ENCODE results near the gene TMEM18. TPM values are rescaled to one million over a fixed set of nuclear protein-coding genes. Genes with fewer than 3 reads are reported as not detected.

Gene TMEM18
- total RNA-seq, 1 experiment from 2014 or later: 19.0 TPM

DNA sequence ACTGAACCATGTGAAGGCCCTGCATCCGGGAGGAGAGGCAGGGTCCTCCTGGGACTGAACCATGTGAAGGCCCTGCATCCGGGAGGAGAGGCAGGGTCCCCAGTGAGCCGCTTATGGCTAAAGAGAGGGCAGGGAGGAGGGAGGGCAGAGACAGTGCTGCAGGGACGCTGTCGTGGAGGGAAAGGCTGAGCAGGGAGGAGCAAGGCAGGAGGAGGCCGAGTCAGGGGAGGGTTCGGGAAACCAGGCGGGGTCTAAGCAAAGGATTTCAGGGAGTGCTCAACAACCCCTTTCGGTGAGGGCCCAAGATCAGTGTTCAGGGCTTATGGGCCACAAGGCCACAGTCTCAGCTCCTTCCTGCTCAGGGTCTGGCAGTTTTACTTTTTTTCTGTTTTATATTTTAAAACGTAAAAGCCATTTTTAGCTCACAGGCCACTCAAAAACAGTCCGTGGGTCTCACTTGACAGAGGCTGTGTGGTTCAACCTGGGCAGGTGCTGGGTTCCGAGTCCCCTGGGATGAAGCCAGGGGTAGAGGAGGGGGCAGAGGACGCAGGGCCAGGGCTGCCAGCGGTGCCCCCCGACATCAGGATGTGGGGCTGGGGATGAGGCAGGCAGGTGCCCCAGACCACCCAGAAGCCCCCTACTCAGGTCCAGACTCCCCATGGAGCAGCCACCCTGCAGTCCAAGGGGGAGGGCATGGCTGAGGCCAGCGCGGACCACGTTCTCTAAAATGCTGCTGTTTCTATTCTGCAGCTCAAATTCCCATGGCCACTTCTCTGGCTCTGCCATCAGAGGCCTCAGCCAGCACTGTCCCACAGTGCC is 5.2 kb downstream of the TMEM18 start:
- Mint-ChIP-seq H3K27ac (ENCODE audit: unreplicated experiment) (no peak overlapping the region), H3K9me3 (ENCODE audit: low read depth, unreplicated experiment) (no peaks in the 10 kb centered on the region), H3K4me1 (ENCODE audit: low read depth, unreplicated experiment) (peaks cover 20% of the 10 kb centered on the region), H3K4me3 (ENCODE audit: low read depth, unreplicated experiment) (no peak overlapping the region), H3K36me3 (ENCODE audit: insufficient read depth, unreplicated experiment) (peaks cover 22% of the 10 kb centered on the region), H3K27me3 (ENCODE audit: unreplicated experiment) (no peaks in the 10 kb centered on the region)
- CTCF ChIA-PET: no interaction called here
- BruUV-seq (replicated peaks): no TSS peak
- DNase-seq: no peak
- TF ChIP-seq, protein P1, sequence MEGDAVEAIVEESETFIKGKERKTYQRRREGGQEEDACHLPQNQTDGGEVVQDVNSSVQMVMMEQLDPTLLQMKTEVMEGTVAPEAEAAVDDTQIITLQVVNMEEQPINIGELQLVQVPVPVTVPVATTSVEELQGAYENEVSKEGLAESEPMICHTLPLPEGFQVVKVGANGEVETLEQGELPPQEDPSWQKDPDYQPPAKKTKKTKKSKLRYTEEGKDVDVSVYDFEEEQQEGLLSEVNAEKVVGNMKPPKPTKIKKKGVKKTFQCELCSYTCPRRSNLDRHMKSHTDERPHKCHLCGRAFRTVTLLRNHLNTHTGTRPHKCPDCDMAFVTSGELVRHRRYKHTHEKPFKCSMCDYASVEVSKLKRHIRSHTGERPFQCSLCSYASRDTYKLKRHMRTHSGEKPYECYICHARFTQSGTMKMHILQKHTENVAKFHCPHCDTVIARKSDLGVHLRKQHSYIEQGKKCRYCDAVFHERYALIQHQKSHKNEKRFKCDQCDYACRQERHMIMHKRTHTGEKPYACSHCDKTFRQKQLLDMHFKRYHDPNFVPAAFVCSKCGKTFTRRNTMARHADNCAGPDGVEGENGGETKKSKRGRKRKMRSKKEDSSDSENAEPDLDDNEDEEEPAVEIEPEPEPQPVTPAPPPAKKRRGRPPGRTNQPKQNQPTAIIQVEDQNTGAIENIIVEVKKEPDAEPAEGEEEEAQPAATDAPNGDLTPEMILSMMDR (IDR thresholded peaks at IDR 0.05; ENCODE audit: unreplicated experiment): no peak
- intact Hi-C loops (cut with micrococcal nuclease; ENCODE audit: unreplicated experiment): no loop called here

DNA sequence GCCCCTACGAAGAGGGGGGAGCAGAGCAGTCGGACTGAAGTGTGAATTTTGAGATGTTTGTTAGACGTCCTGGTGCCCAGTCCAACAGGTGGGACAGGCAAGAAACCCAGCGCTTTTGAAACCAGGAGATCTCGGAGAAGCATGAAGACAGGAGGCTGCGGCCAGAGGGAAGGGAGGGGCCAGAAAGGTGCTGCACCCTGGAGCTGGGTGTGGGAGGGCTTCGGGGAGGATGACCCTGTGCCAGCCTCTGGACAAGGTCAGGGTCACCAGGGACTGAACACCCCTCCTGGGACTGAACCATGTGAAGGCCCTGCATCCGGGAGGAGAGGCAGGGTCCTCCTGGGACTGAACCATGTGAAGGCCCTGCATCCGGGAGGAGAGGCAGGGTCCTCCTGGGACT is 6.1 kb downstream of the TMEM18 start:
- TF ChIP-seq, protein P1 (IDR thresholded peaks at IDR 0.05; ENCODE audit: unreplicated experiment): no peak
- peaks cover 12% of the 10 kb centered on the region for H3K36me3 Mint-ChIP-seq (ENCODE audit: insufficient read depth, unreplicated experiment)
- H3K27ac Mint-ChIP-seq (ENCODE audit: unreplicated experiment): no peak overlapping the region
- no peaks in the 10 kb centered on the region for H3K27me3 Mint-ChIP-seq (ENCODE audit: unreplicated experiment)
- no peak for DNase-seq
- no peak overlapping the region for H3K4me3 Mint-ChIP-seq (ENCODE audit: low read depth, unreplicated experiment)
- no peaks in the 10 kb centered on the region for H3K9me3 Mint-ChIP-seq (ENCODE audit: low read depth, unreplicated experiment)
- intact Hi-C loops (cut with micrococcal nuclease; ENCODE audit: unreplicated experiment): no loop called here
- peaks cover 16% of the 10 kb centered on the region for H3K4me1 Mint-ChIP-seq (ENCODE audit: low read depth, unreplicated experiment)
- CTCF ChIA-PET: no interaction called here
- no TSS peak for BruUV-seq (replicated peaks)

DNA sequence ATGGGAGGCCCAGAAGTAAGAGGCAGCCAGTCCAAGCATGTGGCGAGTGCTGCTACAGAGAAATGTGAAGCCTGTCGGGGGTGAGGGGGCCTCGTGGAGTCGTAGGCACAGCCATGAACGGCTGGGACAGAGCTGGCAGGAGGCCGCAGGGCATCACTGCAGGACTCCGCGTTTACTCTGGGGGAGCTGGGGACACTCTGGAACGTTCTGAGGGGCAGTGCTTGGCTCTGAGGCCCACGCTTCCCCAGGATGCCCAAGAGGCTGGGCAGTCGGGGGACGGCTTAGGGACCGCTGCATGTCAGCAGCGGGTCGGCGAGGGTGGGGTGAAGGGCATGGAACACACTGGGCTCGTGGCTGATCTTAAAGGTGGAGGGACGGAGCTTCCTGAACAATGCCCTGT is 6.6 kb downstream of the TMEM18 start:
- intact Hi-C loops (cut with micrococcal nuclease; ENCODE audit: unreplicated experiment): no loop called here
- no peak for DNase-seq
- Mint-ChIP-seq H3K4me3 (ENCODE audit: low read depth, unreplicated experiment) (no peak overlapping the region), H3K9me3 (ENCODE audit: low read depth, unreplicated experiment) (peaks cover 3% of the 10 kb centered on the region), H3K4me1 (ENCODE audit: low read depth, unreplicated experiment) (peaks cover 12% of the 10 kb centered on the region), H3K36me3 (ENCODE audit: insufficient read depth, unreplicated experiment) (peaks cover 10% of the 10 kb centered on the region), H3K27ac (ENCODE audit: unreplicated experiment) (no peak overlapping the region), H3K27me3 (ENCODE audit: unreplicated experiment) (no peaks in the 10 kb centered on the region)
- CTCF ChIA-PET: no interaction called here
- TF ChIP-seq, protein P1 (IDR thresholded peaks at IDR 0.05; ENCODE audit: unreplicated experiment): no peak
- BruUV-seq (replicated peaks): no TSS peak

DNA sequence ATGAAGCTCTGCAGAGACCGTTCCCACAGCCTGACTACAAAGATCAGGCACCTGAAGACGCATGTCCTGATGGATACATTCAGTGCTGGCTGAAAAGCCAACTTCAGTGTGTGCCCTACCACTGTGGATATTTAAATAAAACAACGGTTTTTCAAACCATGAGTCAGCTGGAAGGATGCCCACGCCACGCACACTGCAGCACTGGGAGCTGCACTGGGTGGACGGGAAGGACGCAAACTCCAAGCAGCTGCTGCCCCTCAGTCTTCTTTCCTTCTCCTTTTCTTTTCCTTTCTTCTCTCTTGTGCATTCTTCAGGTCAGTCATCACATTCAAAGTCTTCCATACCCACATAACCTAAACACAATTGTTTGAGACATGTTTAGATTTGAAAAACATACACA is 7.9 kb downstream of the TMEM18 start:
- DNase-seq: no peak
- BruUV-seq (replicated peaks): no TSS peak
- Mint-ChIP-seq H3K9me3 (ENCODE audit: low read depth, unreplicated experiment) (peaks cover 11% of the 10 kb centered on the region), H3K4me1 (ENCODE audit: low read depth, unreplicated experiment) (no peaks in the 10 kb centered on the region), H3K4me3 (ENCODE audit: low read depth, unreplicated experiment) (no peak overlapping the region), H3K36me3 (ENCODE audit: insufficient read depth, unreplicated experiment) (peaks cover 10% of the 10 kb centered on the region), H3K27me3 (ENCODE audit: unreplicated experiment) (no peaks in the 10 kb centered on the region), H3K27ac (ENCODE audit: unreplicated experiment) (no peak overlapping the region)
- TF ChIP-seq, protein P1 (IDR thresholded peaks at IDR 0.05; ENCODE audit: unreplicated experiment): no peak
- intact Hi-C loops (cut with micrococcal nuclease; ENCODE audit: unreplicated experiment): no loop called here
- CTCF ChIA-PET: no interaction called here

Measured in Calu3 (cell line).